GM12891 (cell line): ENCODE measurements around the gene KCNMA1.

Source experiments
- POLR2A ChIP-seq: IDR thresholded peaks from 2 replicates; pipeline ENCODE4 v1.6.1; 2011; ENCODE audit warnings: low read depth, low read length, control low read depth
- POLR2AphosphoS5 ChIP-seq: IDR thresholded peaks from 2 replicates; pipeline ENCODE4 v1.6.1; 2011; ENCODE audit warnings: low read depth, low read length, control low read depth
- POU2F2 ChIP-seq: IDR thresholded peaks from 2 replicates; pipeline ENCODE4 v1.6.1; 2011; ENCODE audit warnings: low read depth, mild to moderate bottlenecking, control low read depth, low read length, moderate library complexity
- SPI1 ChIP-seq: IDR thresholded peaks from 2 replicates; pipeline ENCODE4 v1.6.1; 2011; ENCODE audit warnings: low read depth, low read length, control low read depth
- TAF1 ChIP-seq: IDR thresholded peaks from 2 replicates; pipeline ENCODE4 v1.6.1; 2011; ENCODE audit warnings: low read depth, low read length, control low read depth

GRCh38 chr10:77474939-77475338 is 162.7 kb downstream of the KCNMA1 start:
- TF ChIP-seq POLR2A (no peak), POLR2AphosphoS5 (no peak), POU2F2 (no peak), TAF1 (no peak), SPI1 (no peak)
